Neuron (in vitro differentiated cells): ENCODE results near the gene ZFYVE16.
"Not testable (repeated sequence)": the region's sequence is repeated elsewhere in the genome, so short reads cannot be mapped to it uniquely, and the experiment has no call there.

ENCODE experiments used
- H2AFZ ChIP-seq: one replicate; pipeline ENCODE4 v1.6.1; 2013; ENCODE audit warnings: low read depth, mild to moderate bottlenecking, inconsistent platforms, low read length, moderate library complexity
- H3K27me3 ChIP-seq: one replicate; pipeline ENCODE4 v1.6.1; 2013; ENCODE audit warnings: low read length; ENCODE audit not compliant: insufficient read depth
- H3K36me3 ChIP-seq: one replicate; pipeline ENCODE4 v1.6.1; 2013; ENCODE audit warnings: low read length; ENCODE audit not compliant: insufficient read depth
- H3K4me1 ChIP-seq: one replicate; pipeline ENCODE4 v1.6.1; 2013; ENCODE audit warnings: low read length; ENCODE audit not compliant: insufficient read depth
- H3K4me3 ChIP-seq: 2 replicates; pipeline ENCODE4 v1.5.1; 2013; ENCODE audit warnings: mild to moderate bottlenecking, low read length, moderate library complexity
- H3K9me3 ChIP-seq: one replicate; pipeline ENCODE4 v1.6.1; 2013; ENCODE audit warnings: low read length

ZFYVE16 gene

GRCh38 chr5:80391267-80391666 is 16.6 kb upstream of the ZFYVE16 start:
- H3K4me1 ChIP-seq, H2AFZ ChIP-seq, H3K4me3 ChIP-seq, H3K27me3 ChIP-seq, H3K36me3 ChIP-seq, H3K9me3 ChIP-seq: not testable (repeated sequence)

- Histone ChIP-seq H3K36me3 (no peaks in the 10 kb centered on the region), H3K27me3 (no peaks in the 10 kb centered on the region), H3K4me1 (no peaks in the 10 kb centered on the region), H3K9me3 (no peaks in the 10 kb centered on the region), H3K4me3 (no peak overlapping the region), H2AFZ (peak overlapping the region; percentile 55)
Observed at GRCh38 chr5:80399526-80400239, 8.2 kb upstream of the ZFYVE16 start.

- not testable (repeated sequence) for H2AFZ ChIP-seq, H3K4me3 ChIP-seq, H3K27me3 ChIP-seq, H3K4me1 ChIP-seq, H3K9me3 ChIP-seq, H3K36me3 ChIP-seq
Observed at GRCh38 chr5:80400368-80400767, 7.5 kb upstream of the ZFYVE16 start.

- Histone ChIP-seq H2AFZ (no peak overlapping the region), H3K9me3 (no peaks in the 10 kb centered on the region), H3K4me3 (no peak overlapping the region), H3K27me3 (no peaks in the 10 kb centered on the region), H3K36me3 (no peaks in the 10 kb centered on the region), H3K4me1 (no peaks in the 10 kb centered on the region)
Observed at GRCh38 chr5:80403782-80404181, 4.1 kb upstream of the ZFYVE16 start.

DNA sequence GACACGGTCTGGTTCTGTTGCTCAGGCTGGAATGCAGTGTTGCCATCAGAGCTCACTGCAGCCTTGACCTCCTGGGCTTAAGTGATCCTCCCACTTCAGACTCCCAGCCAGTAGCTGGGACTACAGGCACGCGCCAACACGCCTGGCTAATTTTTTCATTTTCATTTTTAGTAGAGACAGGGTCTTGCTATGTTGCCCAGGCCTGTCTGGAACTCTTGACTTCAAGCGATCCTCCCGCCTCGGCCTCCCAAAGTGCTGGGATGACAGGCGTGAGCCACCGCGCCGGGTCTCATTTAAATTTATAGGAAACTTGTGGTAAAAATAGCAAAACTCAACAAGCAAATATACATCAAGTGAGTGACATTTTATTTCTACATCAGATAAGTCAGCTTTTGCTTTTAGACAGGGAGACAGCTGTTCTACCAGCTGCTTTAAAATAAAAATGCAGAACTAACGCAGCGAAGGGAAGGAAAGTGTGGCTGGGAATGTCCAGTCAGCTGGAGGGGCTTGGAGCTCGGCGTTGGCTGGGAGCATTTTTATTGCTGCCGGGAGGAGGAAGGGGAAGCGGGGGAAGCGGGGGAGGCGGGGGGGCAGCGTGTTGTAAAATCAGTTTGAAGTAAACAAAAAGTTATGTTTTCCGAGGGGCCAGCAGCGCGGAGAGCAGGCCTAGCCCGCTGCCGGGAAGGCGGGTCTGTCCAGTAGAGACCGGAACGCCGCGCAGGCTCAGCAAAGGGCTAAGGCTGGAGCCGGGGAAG is 707 bp upstream of the ZFYVE16 start:
- Histone ChIP-seq H2AFZ (peak overlapping the region; percentile 55), H3K4me1 (peaks cover 10% of the 10 kb centered on the region), H3K27me3 (no peaks in the 10 kb centered on the region), H3K9me3 (no peaks in the 10 kb centered on the region), H3K36me3 (peaks cover 7% of the 10 kb centered on the region), H3K4me3 (peak overlapping the region; percentile 66)

GRCh38 chr5:80408484-80409366 is 861 bp downstream of the ZFYVE16 start:
- H3K4me3 ChIP-seq, result peak overlapping the region; percentile 66
- no peaks in the 10 kb centered on the region for H3K27me3 ChIP-seq
- peaks cover 3% of the 10 kb centered on the region for H3K9me3 ChIP-seq
- H2AFZ ChIP-seq, result peak overlapping the region; percentile 55
- H3K36me3 ChIP-seq, result peaks cover 11% of the 10 kb centered on the region
- H3K4me1 ChIP-seq, result peaks cover 10% of the 10 kb centered on the region

GRCh38 chr5:80409367-80409966 is 1.6 kb downstream of the ZFYVE16 start:
- peaks cover 10% of the 10 kb centered on the region for H3K4me1 ChIP-seq
- H3K4me3 ChIP-seq, result peak overlapping the region; percentile 66
- no peaks in the 10 kb centered on the region for H3K27me3 ChIP-seq
- H2AFZ ChIP-seq, result no peak overlapping the region
- peaks cover 3% of the 10 kb centered on the region for H3K9me3 ChIP-seq
- H3K36me3 ChIP-seq, result peaks cover 14% of the 10 kb centered on the region

- H3K9me3 ChIP-seq, result peaks cover 3% of the 10 kb centered on the region
- H3K27me3 ChIP-seq, result no peaks in the 10 kb centered on the region
- H3K4me3 ChIP-seq, result no peak overlapping the region
- peaks cover 10% of the 10 kb centered on the region for H3K4me1 ChIP-seq
- no peak overlapping the region for H2AFZ ChIP-seq
- peaks cover 14% of the 10 kb centered on the region for H3K36me3 ChIP-seq
Observed at GRCh38 chr5:80411589-80412219, 3.8 kb downstream of the ZFYVE16 start.

DNA sequence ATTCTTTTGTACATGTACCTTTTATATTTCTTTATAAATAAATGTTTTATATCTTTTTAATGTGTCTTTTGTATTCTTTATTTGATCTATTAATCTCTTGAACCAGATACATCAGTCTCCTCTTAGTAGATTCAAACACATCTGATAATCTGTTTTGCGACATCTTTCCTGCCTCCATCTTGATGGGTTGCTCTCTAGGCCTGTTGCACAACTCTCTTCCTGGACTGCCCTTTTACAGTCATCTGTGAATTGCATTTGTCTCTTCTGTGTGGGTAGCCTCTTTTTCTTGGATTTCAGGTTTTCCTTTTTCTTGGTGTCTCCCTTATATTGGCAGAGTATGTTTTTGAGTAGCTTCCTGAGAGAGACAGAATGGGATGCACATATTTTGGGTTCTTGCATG is 6.2 kb downstream of the ZFYVE16 start:
- peaks cover 3% of the 10 kb centered on the region for H3K9me3 ChIP-seq
- H3K27me3 ChIP-seq, result no peaks in the 10 kb centered on the region
- H3K36me3 ChIP-seq, result peaks cover 16% of the 10 kb centered on the region
- no peak overlapping the region for H2AFZ ChIP-seq
- no peak overlapping the region for H3K4me3 ChIP-seq
- peaks cover 10% of the 10 kb centered on the region for H3K4me1 ChIP-seq

GRCh38 chr5:80417973-80418372 is 10.1 kb downstream of the ZFYVE16 start:
- Histone ChIP-seq H3K36me3 (peaks cover 7% of the 10 kb centered on the region), H3K4me3 (no peak overlapping the region), H3K9me3 (peaks cover 6% of the 10 kb centered on the region)

GRCh38 chr5:80424365-80424764 is 16.5 kb downstream of the ZFYVE16 start:
- not testable (repeated sequence) for H3K4me3 ChIP-seq, H2AFZ ChIP-seq, H3K9me3 ChIP-seq, H3K36me3 ChIP-seq, H3K27me3 ChIP-seq, H3K4me1 ChIP-seq

More at GRCh38 chr5:80417973-80418372, 10.1 kb downstream of the ZFYVE16 start:
- Histone ChIP-seq H2AFZ (no peak overlapping the region), H3K4me1 (no peaks in the 10 kb centered on the region), H3K27me3 (no peaks in the 10 kb centered on the region)

GRCh38 chr5:80435476-80435875 is 27.6 kb downstream of the ZFYVE16 start:
- Histone ChIP-seq H3K4me1 (no peaks in the 10 kb centered on the region), H3K27me3 (no peaks in the 10 kb centered on the region), H3K36me3 (peaks cover 55% of the 10 kb centered on the region)

More at GRCh38 chr5:80435476-80435875, 27.6 kb downstream of the ZFYVE16 start:
- Histone ChIP-seq H3K9me3 (peaks cover 12% of the 10 kb centered on the region), H3K4me3 (no peak overlapping the region), H2AFZ (no peak overlapping the region)
